Measurements from ENCODE around the gene RTP1.

GRCh38 chr3:187181454-187182170 lies 15.7 kb upstream of the RTP1 start:
- TF ChIP-seq CTCF (IDR thresholded peaks at IDR 0.05) (no peak), POLR2A (IDR thresholded peaks at IDR 0.05) (no peak)

Measured in prostate gland (tissue), 2 donors.